Endothelial cell of umbilical vein (primary cell): ENCODE data around the gene MYBPC1. TPM values are rescaled to one million over a fixed set of nuclear protein-coding genes. Genes with fewer than 3 reads are reported as not detected.

Experiments
- BruUV-seq: library from RNA; stranded (reverse); fragments of 400-500 nt; replicated peaks from 2 replicates; lab custom pipeline; 2021; lab: Mats Ljungman, UMichigan
- CTCF ChIA-PET: fragments of 300-600, 350-600 bp; sonication (Branson Sonifier 250); formaldehyde crosslinking; loops from one replicate; lab custom pipeline; 2021; ENCODE audit warnings: antibody characterized with exemption, inconsistent platforms; lab: Charles Lee
- POLR2A ChIA-PET: fragments of 300-600, 350-600 bp; sonication (Branson Sonifier 250); formaldehyde crosslinking; loops from one replicate; lab custom pipeline; 2021; ENCODE audit warnings: antibody characterized with exemption, inconsistent platforms; lab: Charles Lee
- DNase-seq: peaks from one replicate; pipeline ENCODE4 v3.0.0-alpha.2; 2011; ENCODE audit warnings: low read depth, low spot score
- FAIRE-seq: peaks from 2 replicates; lab custom pipeline; 2011; peaks lifted over from hg19 to GRCh38; lab: Jason Lieb, UNC
- H2AFZ ChIP-seq: 2 replicates; pipeline ENCODE4 v1.6.0; 2012; ENCODE audit warnings: low read depth, low read length, control low read depth, inconsistent platforms
- H3K27ac ChIP-seq: 2 replicates; pipeline ENCODE4 v1.5.1; 2011; ENCODE audit warnings: low read depth, mild to moderate bottlenecking, control low read depth, low read length, moderate library complexity; ENCODE audit not compliant: insufficient read depth
- H3K27me3 ChIP-seq, 2 experiments: 2 replicates each; pipeline versions ENCODE4 v1.6.0 to v1.6.1; 2011; ENCODE audit warnings: low read length in 2 of 2, mixed read lengths in 1 of 2; ENCODE audit not compliant: control insufficient read depth in 2 of 2, insufficient read depth in 2 of 2
- H3K36me3 ChIP-seq, 2 experiments: 2 replicates in 1 of 2; 3 replicates in 1 of 2; pipeline ENCODE4 v1.5.1; 2011; ENCODE audit warnings: low read length in 2 of 2, mild to moderate bottlenecking in 1 of 2, moderate library complexity in 1 of 2; ENCODE audit not compliant: control insufficient read depth in 2 of 2, insufficient read depth in 2 of 2; ENCODE audit errors: extremely low read depth in 1 of 2
- H3K4me1 ChIP-seq: 3 replicates; pipeline ENCODE4 v1.5.1; 2011; ENCODE audit warnings: mild to moderate bottlenecking, low read length; ENCODE audit not compliant: control insufficient read depth, insufficient read depth; ENCODE audit errors: extremely low read depth
- H3K4me2 ChIP-seq: 2 replicates; pipeline ENCODE4 v1.6.1; 2011; ENCODE audit warnings: low read length, control low read depth, mixed read lengths; ENCODE audit not compliant: insufficient read depth
- H3K4me3 ChIP-seq, 3 experiments: fragments of 200-600 bp in 1 of 3; sonication (generic), shearing (Covaris generic) in 1 of 3; replicated peaks in 1 of 3; 2 replicates each; pipeline ENCODE4 v1.5.1; 2011 to 2016; ENCODE audit warnings: control low read depth in 3 of 3, low read length in 3 of 3, mild to moderate bottlenecking in 2 of 3, inconsistent platforms in 1 of 3, low read depth in 1 of 3, moderate library complexity in 1 of 3; ENCODE audit not compliant: insufficient read depth in 1 of 3
- H3K79me2 ChIP-seq: 2 replicates; pipeline ENCODE4 v1.6.0; 2012; ENCODE audit warnings: low read length, inconsistent platforms; ENCODE audit not compliant: control insufficient read depth, insufficient read depth
- H3K9ac ChIP-seq: replicated peaks from 2 replicates; pipeline ENCODE3; 2011; ENCODE audit warnings: low read length, control low read depth; ENCODE audit not compliant: insufficient read depth; ENCODE audit errors: extremely low read depth
- H3K9me1 ChIP-seq: replicated peaks from 3 replicates; pipeline ENCODE4 v1.6.0; 2011; ENCODE audit warnings: mild to moderate bottlenecking, low read length; ENCODE audit not compliant: control insufficient read depth, insufficient read depth; ENCODE audit errors: extremely low read depth
- H3K9me3 ChIP-seq: replicated peaks from 2 replicates; pipeline ENCODE4 v1.5.1; 2012; ENCODE audit warnings: low read length, inconsistent platforms; ENCODE audit not compliant: control insufficient read depth, insufficient read depth
- H4K20me1 ChIP-seq: replicated peaks from 2 replicates; pipeline ENCODE3; 2011; ENCODE audit warnings: mild to moderate bottlenecking, low read length; ENCODE audit not compliant: control insufficient read depth, insufficient read depth; ENCODE audit errors: extremely low read depth
- EZH2 ChIP-seq: IDR thresholded peaks from 2 replicates; pipeline ENCODE4 v1.6.1; 2012; ENCODE audit warnings: borderline replicate concordance, low read depth, mild to moderate bottlenecking, moderate library complexity, low read length, inconsistent platforms; ENCODE audit not compliant: severe bottlenecking
- FOS ChIP-seq: IDR thresholded peaks from 2 replicates; pipeline ENCODE4 v1.6.1; 2011; ENCODE audit warnings: mild to moderate bottlenecking, low read length, moderate library complexity, borderline replicate concordance; ENCODE audit not compliant: insufficient read depth
- GATA2 ChIP-seq: IDR thresholded peaks from 2 replicates; pipeline ENCODE4 v1.7.0; 2011; ENCODE audit warnings: low read depth, mild to moderate bottlenecking, moderate library complexity, mixed read lengths, low read length; ENCODE audit not compliant: insufficient read length, insufficient read depth
- JUN ChIP-seq: IDR thresholded peaks from 2 replicates; pipeline ENCODE4 v1.6.1; 2011; ENCODE audit warnings: borderline replicate concordance, low read depth; ENCODE audit not compliant: insufficient read length, insufficient read depth
- MYC ChIP-seq: IDR thresholded peaks from one replicate; pipeline ENCODE4 v1.6.1; 2011; ENCODE audit warnings: mild to moderate bottlenecking, low read depth, low read length
- POLR2A ChIP-seq: IDR thresholded peaks from 2 replicates; pipeline ENCODE4 v1.6.1; 2012; ENCODE audit warnings: low read depth, mild to moderate bottlenecking, control low read depth, low read length
- POLR2AphosphoS5 ChIP-seq: IDR thresholded peaks from 2 replicates; pipeline ENCODE4 v1.6.1; 2012; ENCODE audit warnings: low read depth, mild to moderate bottlenecking, control low read depth, low read length, moderate library complexity; ENCODE audit not compliant: insufficient read depth
- dilution Hi-C: fragments of 300-500 bp; cut with MboI; formaldehyde crosslinking; loops from one replicate; pipeline ENCODE4 v1.15.0; 2019; ENCODE audit warnings: low sequenced_read_pairs; ENCODE audit not compliant: extremely low pct_ligation_motif_present
- intact Hi-C: fragments of 100-400 bp; cut with micrococcal nuclease; formaldehyde crosslinking; loops from one replicate; pipeline ENCODE4 v1.10.0; 2022
- polyA plus RNA-seq, 4 experiments: library from polyadenylated mRNA; depleted of rRNA in 3 of 4; stranded (reverse) in 3 of 4; unstranded in 1 of 4; fragments of >200 nt; gene quantifications; 2 replicates each; pipeline versions ENCODE4 v1.2.1 to v1.2.3, GENCODE V29; 2011 to 2012; ENCODE audit warnings: missing spikeins in 1 of 4
- total RNA-seq: library from RNA; stranded (reverse); gene quantifications from 2 replicates; pipeline ENCODE4 v1.2.3, GENCODE V29; 2021
- TF ChIP-seq, protein P1 (sequence below), 2 donors: IDR thresholded peaks; 1 replicate in 1 of 2; 2 replicates in 1 of 2; pipeline ENCODE4 v1.5.1; 2011; ENCODE audit warnings: low read length in 2 of 2, mild to moderate bottlenecking in 2 of 2, moderate library complexity in 2 of 2, control low read depth in 1 of 2, inconsistent platforms in 1 of 2, low read depth in 1 of 2; ENCODE audit not compliant: insufficient read depth in 1 of 2; ENCODE audit errors: extremely low read depth in 1 of 2
- TF ChIP-seq, protein P2 (sequence below): IDR thresholded peaks from 2 replicates; pipeline ENCODE4 v1.6.1; 2011; ENCODE audit not compliant: insufficient read depth, insufficient read length

The MYBPC1 gene
- total and polyA plus RNA-seq, 2 donors (not counting 3 experiments of a cell fraction or from before 2014, with no cell fraction given), result not detected

DNA sequence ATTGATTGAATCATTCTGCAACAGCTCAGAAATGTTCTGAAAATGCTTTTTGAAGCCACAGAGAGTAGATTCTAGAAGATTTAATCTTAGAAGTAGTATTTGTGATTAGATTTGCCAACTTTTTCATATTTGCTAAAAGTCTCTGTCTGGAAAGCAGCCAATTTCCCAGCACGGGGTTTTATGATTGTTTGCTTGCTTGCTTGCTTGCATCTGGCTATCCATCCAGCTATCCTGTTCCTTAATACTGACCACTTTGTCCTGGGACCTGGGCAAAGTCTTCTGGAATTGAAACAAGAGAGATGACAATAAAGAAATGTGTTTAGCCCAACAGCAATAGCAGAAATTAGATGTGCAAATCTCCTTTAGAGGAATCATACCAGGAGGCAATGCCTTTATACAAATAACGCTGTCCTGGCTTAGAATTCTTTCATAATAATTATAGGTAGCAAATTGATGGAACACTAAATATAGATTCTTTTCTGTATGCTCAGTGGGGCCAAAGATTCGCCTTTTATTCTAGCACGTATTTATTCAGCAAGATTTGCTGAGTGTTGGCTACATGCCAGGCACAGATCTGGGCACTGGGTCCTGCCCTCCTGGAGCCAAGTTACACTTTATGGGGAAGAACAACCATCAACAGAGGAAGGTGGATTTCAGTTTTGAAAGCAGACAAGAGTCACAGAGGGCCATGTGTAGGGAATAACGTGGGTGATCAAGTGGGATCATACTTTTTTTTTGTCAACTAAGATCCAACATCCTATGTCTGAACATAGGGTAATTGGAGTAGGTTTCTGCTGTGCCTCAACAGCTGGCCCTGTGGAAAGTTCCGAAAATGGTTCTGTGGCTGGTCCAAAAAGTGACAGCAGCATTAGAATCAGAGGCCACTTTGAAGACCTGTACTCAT, 25.3 kb downstream of the MYBPC1 start:
- Histone ChIP-seq H3K27me3 (peaks cover 0 to 2% of the 10 kb centered on the region in 2 experiments), H3K9me3 (no peaks in the 10 kb centered on the region), H3K36me3 (no peaks in the 10 kb centered on the region), H2AFZ (no peak overlapping the region), H3K9ac (no peak overlapping the region), H3K4me1 (no peaks in the 10 kb centered on the region), H3K27ac (no peak overlapping the region), H3K4me2 (no peak overlapping the region), H4K20me1 (no peaks in the 10 kb centered on the region), H3K79me2 (no peaks in the 10 kb centered on the region), H3K9me1 (no peaks in the 10 kb centered on the region), H3K4me3 (no peak overlapping the region)
- POLR2A ChIA-PET, result no interaction called here
- BruUV-seq, result no TSS peak
- CTCF ChIA-PET, result no interaction called here
- TF ChIP-seq EZH2 (no peak), POLR2A (no peak), GATA2 (no peak), FOS (no peak), POLR2AphosphoS5 (no peak), JUN (no peak), MYC (no peak)
- TF ChIP-seq, protein P1, sequence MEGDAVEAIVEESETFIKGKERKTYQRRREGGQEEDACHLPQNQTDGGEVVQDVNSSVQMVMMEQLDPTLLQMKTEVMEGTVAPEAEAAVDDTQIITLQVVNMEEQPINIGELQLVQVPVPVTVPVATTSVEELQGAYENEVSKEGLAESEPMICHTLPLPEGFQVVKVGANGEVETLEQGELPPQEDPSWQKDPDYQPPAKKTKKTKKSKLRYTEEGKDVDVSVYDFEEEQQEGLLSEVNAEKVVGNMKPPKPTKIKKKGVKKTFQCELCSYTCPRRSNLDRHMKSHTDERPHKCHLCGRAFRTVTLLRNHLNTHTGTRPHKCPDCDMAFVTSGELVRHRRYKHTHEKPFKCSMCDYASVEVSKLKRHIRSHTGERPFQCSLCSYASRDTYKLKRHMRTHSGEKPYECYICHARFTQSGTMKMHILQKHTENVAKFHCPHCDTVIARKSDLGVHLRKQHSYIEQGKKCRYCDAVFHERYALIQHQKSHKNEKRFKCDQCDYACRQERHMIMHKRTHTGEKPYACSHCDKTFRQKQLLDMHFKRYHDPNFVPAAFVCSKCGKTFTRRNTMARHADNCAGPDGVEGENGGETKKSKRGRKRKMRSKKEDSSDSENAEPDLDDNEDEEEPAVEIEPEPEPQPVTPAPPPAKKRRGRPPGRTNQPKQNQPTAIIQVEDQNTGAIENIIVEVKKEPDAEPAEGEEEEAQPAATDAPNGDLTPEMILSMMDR (IDR thresholded peaks at IDR 0.05; ENCODE audit: extremely low read depth in 1 of 2, insufficient read depth in 1 of 2, low read depth in 1 of 2, low read length in 2 of 2), result no peak
- TF ChIP-seq, protein P2, sequence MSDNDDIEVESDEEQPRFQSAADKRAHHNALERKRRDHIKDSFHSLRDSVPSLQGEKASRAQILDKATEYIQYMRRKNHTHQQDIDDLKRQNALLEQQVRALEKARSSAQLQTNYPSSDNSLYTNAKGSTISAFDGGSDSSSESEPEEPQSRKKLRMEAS, result no peak
- FAIRE-seq, result no peak
- dilution Hi-C loops (no loop called here), intact Hi-C loops (no loop called here)
- no peak for DNase-seq
